ENCODE results near the gene FRMD4A.

DNA sequence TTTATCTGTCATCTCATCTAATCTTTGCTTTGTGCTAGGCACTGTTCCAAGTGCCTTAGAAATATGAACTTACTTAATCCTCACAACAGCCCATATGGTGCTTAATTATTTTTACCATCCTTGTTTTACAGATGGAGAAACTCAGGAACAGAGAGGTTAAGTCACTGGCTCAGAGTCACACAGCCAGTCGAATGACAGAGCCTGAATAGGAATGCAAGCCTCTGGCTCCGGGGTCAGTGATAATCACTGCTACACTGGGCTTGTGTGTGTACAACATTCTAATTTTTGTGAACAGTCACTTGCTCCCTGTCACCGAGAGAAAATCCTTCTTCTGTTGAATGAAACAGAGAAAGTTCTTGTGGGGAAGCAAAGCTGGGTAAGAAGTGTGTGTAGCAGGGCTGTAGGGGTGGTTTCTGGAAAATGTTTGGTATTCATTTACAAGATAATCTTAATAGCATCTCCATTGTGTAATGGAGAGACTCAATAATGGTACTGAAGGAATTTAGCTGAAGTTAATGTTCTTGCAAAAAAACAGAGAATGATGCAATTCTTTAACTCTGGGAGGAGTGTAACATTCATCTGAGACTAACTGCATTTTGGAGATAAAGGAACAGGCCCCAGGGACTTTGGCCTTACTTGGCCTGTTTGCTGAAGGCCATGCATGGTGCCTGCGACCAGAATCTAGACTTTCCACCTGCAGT lies 290.6 kb downstream of the FRMD4A start:
- TF ChIP-seq, protein P1, sequence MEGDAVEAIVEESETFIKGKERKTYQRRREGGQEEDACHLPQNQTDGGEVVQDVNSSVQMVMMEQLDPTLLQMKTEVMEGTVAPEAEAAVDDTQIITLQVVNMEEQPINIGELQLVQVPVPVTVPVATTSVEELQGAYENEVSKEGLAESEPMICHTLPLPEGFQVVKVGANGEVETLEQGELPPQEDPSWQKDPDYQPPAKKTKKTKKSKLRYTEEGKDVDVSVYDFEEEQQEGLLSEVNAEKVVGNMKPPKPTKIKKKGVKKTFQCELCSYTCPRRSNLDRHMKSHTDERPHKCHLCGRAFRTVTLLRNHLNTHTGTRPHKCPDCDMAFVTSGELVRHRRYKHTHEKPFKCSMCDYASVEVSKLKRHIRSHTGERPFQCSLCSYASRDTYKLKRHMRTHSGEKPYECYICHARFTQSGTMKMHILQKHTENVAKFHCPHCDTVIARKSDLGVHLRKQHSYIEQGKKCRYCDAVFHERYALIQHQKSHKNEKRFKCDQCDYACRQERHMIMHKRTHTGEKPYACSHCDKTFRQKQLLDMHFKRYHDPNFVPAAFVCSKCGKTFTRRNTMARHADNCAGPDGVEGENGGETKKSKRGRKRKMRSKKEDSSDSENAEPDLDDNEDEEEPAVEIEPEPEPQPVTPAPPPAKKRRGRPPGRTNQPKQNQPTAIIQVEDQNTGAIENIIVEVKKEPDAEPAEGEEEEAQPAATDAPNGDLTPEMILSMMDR (IDR thresholded peaks at IDR 0.05): no peak
- no peak for TF ChIP-seq EP300 (IDR thresholded peaks at IDR 0.05)
